ENCODE measurements around the gene RNU6-9. TPM values are rescaled to one million over a fixed set of nuclear protein-coding genes. Genes with fewer than 3 reads are reported as not detected.
"Not testable (repeated sequence)": the region's sequence is repeated elsewhere in the genome, so short reads cannot be mapped to it uniquely, and the experiment has no call there.

RNU6-9 gene
- total RNA-seq = not detected in 2 replicates

DNA sequence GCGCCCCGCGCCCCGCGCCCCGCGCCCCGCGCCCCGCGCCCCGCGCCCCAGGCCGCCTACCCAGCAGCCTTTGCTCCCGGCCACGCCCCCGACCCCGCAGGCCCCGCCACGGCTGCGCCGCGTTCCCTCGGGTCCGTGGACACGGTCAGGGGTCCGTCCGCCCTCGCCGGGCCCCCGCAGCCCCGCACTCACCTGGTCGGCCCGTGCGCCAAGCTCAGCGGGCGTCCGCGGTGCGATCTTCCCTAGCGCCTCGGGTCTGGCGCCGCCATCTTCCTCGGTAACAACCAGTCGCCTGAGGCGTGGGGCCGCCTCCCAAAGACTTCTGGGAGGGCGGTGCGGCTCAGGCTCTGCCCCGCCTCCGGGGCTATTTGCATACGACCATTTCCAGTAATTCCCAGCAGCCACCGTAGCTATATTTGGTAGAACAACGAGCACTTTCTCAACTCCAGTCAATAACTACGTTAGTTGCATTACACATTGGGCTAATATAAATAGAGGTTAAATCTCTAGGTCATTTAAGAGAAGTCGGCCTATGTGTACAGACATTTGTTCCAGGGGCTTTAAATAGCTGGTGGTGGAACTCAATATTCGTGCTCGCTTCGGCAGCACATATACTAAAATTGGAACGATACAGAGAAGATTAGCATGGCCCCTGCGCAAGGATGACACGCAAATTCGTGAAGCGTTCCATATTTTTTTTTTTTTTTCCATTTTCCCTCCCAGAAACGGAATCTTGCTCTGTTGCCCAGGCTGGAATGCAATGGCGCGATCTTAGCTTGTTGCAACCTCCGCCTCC is at the start of gene RNU6-9, which contains the start of gene MED16:
Gene RNU6-9 (plus strand): TSS at position 591 of the 796 bp plus-strand sequence.
Gene MED16 (minus strand): TSS at position 294 of the 796 bp plus-strand sequence. CDS start 2,056 bp downstream, outside the sequence.
- intact Hi-C loops (cut with micrococcal nuclease) = loop anchor here (1.0 to 10.0 kb wide), 6 partner anchors 16 to 1562 kb away; partner anchors contain the start of genes LMNB2 and R3HDM4

GRCh38 chr19:843836-844545 is 49.3 kb upstream of the RNU6-9 start:
- intact Hi-C loops (cut with micrococcal nuclease) = no loop called here

DNA sequence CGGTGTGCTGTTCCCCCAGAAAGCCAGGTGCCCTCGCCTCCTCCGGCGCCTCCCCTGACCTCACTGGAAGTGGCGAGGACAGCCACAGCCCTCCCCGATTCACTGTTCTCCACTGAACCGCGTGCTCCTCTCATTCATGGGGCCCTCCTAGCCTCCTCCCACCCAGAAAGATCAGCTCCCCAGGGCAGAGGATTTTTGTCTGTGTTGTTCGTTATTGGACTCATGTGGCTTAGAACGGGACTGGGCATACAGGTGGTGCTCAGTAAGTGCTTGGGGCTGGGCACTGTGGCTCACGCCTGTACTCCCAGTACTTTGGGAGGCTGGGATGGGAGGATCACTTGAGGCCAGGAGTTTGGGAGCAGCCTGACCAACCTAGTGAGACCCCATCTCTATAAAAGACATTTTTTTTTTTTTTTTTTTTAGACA is 48.7 kb upstream of the RNU6-9 start:
- intact Hi-C loops (cut with micrococcal nuclease) = no loop called here

DNA sequence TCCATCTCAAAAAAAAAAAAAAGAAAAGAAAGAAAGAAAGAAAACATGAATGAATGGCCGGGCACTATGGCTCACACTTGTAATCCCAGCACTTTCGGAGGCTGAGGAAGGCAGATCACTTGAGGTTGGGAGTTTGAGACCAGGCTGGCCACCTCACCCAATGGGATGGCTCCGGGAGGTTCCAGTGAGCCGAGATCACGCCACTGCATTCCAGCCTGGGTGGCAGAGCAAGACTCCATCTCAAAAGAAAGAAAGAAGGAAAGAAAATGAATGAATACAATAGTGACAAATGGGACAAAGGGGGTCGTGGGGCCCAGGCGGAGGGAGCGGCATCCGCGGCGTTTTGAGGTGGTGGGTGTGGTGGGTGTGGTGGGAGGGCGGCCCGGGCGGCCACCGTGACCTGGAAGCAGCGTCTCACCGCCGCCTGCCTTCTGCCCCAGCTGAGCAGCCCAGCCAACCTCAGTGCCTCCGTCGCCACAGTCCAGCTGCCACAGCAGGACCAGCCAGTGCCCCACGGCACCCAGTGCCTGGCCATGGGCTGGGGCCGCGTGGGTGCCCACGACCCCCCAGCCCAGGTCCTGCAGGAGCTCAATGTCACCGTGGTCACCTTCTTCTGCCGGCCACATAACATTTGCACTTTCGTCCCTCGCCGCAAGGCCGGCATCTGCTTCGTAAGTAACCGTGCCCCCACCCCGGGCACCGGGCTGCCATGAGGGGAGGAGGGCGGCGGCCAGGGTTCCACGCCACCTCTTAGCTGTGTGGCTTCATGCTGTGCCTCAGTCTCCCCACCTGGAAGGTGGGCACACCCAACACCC is 47.4 kb upstream of the RNU6-9 start:
- intact Hi-C loops (cut with micrococcal nuclease) = no loop called here

DNA sequence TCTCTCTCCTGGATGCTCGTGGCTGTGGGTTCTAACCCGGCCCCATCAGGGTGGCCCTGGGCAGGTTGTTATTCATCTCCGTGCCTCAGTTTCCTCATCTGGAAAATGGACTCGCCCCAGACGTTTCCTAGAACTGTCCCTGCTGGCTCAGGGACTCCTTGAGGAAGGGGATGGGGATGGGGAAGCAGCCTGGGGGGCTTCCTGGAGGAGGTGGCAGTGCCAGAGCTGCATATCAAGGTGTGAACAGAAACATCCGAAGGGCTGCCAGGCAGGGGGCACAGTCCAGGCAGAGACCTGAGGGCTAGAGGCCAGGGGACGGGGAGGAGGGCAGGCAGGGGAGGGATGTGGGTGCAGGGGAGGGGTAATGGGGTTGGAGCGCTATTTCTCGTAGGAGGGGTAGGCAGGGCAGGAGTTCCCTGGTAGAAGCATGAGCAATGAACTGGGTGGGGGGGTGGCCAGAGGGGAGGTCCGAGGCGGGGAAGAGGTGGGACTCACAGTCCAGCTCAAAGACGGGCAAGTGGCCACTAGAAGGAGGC is 44.8 kb upstream of the RNU6-9 start:
- intact Hi-C loops (cut with micrococcal nuclease) = no loop called here

GRCh38 chr19:849195-849594 is 44.1 kb upstream of the RNU6-9 start:
- intact Hi-C loops (cut with micrococcal nuclease) = not testable (repeated sequence)

- intact Hi-C loops (cut with micrococcal nuclease) = no loop called here
Observed at GRCh38 chr19:850221-850978, 42.9 kb upstream of the RNU6-9 start.

GRCh38 chr19:850979-851335 is 42.3 kb upstream of the RNU6-9 start:
- intact Hi-C loops (cut with micrococcal nuclease) = no loop called here

GRCh38 chr19:852136-853013 is 40.9 kb upstream of the RNU6-9 start, which contains the start of gene ELANE:
Gene ELANE (plus strand): TSS chr19:852303. CDS start chr19:852329, 26 bp downstream.
- intact Hi-C loops (cut with micrococcal nuclease) = no loop called here

GRCh38 chr19:853014-853585 is 40.2 kb upstream of the RNU6-9 start:
- intact Hi-C loops (cut with micrococcal nuclease) = no loop called here

DNA sequence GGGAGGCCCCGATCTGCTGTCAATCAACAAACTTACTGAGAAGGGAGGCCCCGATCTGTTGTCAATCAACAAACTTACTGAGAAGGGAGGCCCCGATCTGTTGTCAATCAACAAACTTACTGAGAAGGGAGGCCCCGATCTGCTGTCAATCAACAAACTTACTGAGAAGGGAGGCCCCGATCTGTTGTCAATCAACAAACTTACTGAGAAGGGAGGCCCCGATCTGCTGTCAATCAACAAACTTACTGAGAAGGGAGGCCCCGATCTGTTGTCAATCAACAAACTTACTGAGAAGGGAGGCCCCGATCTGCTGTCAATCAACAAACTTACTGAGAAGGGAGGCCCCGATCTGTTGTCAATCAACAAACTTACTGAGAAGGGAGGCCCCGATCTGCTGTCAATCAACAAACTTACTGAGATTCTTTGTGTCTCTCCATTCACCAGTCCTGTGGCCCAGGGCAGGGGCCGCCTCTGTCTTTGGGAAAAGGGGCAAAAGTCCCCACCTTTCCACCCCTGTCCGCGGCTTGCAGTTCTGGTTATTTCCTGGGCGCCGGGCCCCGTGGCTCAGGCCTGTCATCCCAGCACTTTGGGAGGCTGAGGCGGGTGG is 39.6 kb upstream of the RNU6-9 start:
- intact Hi-C loops (cut with micrococcal nuclease) = not testable (repeated sequence)

GRCh38 chr19:854549-854948 is 38.7 kb upstream of the RNU6-9 start:
- intact Hi-C loops (cut with micrococcal nuclease) = no loop called here

DNA sequence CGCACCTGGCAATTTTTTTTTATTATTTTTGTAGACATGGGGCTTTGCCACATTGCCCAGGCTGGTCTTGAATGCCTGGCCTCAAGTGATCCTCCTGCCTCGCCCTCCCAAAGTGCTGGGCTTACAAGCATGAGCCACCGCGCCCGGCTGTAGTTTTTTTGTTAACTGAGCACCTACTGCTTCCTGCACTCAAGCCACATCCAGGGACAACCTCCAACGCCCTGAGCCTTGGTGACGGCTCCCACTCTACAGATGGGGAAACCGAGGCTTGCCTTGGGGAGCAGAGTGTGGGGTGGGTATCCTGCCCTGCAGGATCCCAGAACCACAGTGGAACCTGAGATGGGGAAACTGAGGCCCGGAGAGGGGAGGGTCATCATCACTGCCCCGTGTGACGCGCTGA is 38.1 kb upstream of the RNU6-9 start:
- intact Hi-C loops (cut with micrococcal nuclease) = no loop called here

DNA sequence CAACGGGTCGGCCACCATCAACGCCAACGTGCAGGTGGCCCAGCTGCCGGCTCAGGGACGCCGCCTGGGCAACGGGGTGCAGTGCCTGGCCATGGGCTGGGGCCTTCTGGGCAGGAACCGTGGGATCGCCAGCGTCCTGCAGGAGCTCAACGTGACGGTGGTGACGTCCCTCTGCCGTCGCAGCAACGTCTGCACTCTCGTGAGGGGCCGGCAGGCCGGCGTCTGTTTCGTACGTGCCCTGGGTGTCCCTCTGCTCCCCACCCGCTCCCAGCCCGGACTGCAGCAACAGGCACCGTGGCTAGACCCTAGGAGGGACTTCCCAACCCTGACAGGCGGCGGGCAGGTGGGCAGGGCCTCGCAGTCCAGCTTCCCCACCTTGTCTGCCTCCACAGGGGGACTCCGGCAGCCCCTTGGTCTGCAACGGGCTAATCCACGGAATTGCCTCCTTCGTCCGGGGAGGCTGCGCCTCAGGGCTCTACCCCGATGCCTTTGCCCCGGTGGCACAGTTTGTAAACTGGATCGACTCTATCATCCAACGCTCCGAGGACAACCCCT is 37.6 kb upstream of the RNU6-9 start:
- intact Hi-C loops (cut with micrococcal nuclease) = no loop called here

- intact Hi-C loops (cut with micrococcal nuclease) = no loop called here
Observed at GRCh38 chr19:858284-858683, 35.0 kb upstream of the RNU6-9 start.

DNA sequence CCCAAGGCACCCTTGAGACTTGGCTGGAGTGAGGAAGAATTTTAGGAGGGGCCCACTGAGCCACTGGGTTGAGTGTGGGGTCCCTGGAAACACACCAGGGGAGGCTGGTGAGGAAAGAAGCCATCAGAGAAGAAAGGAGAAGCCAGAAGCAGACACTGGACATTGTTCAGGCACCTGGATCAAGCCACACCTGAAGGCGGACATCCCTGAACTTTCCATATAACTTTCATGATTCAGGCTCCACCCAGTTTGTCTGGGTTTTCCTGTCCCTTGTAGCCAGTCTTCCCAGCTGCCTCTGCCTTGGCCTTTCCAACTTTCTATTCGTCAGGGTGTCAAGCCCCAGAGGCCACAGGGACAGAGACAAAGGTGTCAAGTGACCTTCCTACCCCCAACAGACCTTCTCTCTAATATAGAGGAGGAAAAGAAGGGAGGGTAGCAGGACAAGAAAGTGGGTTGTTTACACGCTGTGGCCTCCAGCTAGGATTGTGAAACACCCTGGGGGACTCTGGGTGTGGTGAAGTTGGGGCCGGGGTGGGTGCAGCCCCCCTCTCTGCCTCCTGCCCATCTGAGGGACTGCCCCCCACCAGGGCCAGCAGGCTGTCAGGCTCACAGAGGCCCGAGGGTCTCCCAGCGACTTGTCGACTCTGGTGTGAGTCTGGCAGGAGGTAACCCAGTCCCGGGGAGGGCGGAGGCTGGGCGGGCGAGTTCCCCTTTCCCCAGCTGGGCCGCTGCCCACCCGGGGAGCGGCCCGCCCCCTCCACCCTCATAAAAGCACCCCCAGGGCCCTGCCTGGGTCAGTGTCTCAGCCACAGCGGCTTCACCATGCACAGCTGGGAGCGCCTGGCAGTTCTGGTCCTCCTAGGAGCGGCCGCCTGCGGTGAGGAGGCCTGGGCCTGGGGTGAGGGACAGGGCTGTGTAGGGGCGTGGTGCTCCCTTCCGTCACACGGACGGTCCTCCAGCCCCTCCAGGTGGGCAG is 34.1 kb upstream of the RNU6-9 start, which contains the start of gene CFD:
Gene CFD (plus strand): TSS at position 797 of the 976 bp plus-strand sequence. CDS start 26 bp downstream, at position 823.
- intact Hi-C loops (cut with micrococcal nuclease) = no loop called here

DNA sequence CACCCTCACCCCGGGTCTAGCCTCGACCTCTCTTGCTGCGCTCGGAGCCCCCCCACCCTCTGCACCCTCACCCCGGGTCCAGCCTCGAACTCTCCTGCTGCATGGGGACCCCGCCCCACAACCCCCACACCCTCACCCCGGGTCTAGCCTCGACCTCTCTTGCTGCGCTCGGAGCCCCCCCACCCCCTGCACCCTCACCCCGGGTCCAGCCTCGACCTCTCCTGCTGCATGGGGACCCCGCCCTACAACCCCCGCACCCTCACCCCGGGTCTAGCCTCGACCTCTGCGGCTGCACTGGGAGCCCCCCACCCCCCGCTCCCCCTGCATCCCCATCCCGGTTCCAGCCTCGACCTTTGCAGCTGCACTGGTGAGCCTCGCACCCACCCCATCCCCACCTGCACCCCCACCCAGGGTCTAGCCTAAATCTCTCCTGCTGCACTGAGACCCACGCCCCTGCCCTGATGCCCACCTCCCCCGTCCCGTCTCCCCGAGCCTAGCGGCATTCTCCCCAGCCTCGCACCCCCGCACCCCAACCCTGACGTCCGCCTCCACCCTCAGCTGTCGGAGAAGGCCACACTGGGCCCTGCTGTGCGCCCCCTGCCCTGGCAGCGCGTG is 32.0 kb upstream of the RNU6-9 start:
- intact Hi-C loops (cut with micrococcal nuclease) = no loop called here

All from T-helper 1 cell treated with Interleukin-12 subunit alpha and Interleukin-12 subunit beta and Interleukin-4 antibody, amounts not matched to agents 30 ng/mL and 1 ng/mL, for 36 hours (primary cell).